NCI-H345 (cell line): Measurements from ENCODE around the gene SORL1.
A peak's percentile ranks its signal among the peaks of the same experiment; 100 is the strongest.
"Not testable (repeated sequence)": the region's sequence is repeated elsewhere in the genome, so short reads cannot be mapped to it uniquely, and the experiment has no call there.

Source experiments
- DNase-seq: peaks from one replicate; lab custom pipeline; 2025; lab: John Stamatoyannopoulos, UW

SORL1 gene

GRCh38 chr11:121631456-121631855 is 179.3 kb downstream of the SORL1 start:
- DNase-seq: no peak

DNA sequence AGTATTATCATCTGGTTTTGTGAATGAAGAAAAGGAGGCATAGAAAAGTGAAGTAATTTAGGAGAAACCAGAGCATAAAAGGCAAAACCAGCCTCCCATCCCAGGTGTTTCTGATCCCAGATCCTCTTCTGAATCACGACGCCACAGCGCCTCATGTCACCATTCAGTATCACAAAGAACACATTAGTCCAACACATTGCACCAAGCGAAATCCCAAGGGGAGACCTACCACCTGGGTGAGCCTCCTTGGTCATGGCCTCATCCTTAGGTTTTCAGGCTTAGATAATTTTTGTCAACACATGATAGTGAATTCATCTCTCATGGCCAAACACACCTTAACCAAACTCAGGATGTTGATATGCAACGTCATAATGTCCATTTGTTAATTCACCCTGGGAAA is 182.2 kb downstream of the SORL1 start:
- DNase-seq: no peak

- no peak for DNase-seq
These were observed 182.8 kb downstream of the SORL1 start for GRCh38 chr11:121634889-121635288.

DNA sequence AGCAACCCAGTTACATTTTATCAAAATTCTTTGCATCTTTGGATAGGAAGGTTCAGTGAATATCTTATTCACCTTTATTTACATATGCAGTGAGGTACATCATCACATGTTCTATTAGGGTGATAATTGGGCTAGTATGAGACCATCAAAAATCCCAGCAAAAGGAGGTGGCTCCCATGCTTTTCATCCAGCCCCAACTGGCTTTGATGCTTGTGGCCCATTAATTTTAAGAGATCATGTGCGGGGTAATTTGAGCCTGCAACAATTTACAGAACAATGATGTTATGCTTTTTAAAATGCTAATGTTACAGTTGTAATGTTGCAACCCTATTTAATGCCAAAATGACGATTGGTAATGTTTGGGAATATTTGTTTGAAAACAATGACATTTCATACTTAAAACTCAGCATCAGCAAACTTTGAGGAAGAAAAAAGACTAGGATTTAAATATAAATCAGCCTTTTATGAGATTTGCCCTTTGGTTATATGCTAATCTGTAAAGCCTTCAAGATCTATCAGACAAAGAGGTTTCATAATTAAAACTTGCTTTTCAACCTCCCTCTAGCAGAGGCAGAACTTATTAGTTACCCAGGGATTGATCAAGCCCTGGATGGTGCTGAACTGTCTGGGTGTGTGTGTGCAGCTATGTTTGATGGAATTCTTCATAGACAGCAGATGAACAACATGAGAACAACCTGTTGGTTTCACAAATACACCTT is 184.1 kb downstream of the SORL1 start:
- no peak for DNase-seq

DNA sequence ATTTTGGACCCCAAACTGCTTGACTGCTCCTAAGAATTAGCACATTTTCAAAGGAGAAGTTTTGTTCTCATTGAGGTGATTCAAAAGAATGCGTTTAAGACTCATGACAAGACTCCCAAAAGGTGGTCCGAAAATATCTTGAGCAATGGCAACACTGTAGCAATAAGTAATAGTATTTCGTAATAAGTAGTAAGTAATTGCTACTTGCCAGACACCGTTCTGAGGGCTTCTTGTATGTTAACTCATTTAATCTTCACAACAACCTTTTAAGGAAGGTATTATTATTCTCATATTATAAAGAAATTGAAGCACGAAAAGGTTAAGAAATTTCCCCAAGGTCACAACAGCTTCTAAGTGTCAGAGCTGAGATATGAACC is 184.7 kb downstream of the SORL1 start:
- DNase-seq: no peak

DNA sequence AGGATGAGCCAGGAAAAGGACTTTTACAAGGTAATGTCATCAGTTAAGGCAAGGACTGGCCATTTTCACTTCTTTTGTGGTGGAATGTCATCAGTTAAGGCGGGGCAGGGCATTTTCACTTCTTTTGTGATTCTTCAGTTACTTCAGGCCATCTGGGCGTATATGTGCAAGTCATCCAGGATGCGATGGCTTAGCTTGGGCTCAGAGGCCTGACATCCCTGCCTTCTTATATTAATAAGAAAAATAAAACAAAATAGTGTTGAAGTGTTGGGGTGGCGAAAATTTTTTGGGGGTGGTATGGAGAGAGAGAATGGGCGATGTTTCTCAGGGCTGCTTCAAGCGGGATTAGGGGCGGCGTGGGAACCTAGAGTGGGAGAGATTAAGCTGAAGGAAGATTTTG is 185.5 kb downstream of the SORL1 start:
- DNase-seq: not testable (repeated sequence)

DNA sequence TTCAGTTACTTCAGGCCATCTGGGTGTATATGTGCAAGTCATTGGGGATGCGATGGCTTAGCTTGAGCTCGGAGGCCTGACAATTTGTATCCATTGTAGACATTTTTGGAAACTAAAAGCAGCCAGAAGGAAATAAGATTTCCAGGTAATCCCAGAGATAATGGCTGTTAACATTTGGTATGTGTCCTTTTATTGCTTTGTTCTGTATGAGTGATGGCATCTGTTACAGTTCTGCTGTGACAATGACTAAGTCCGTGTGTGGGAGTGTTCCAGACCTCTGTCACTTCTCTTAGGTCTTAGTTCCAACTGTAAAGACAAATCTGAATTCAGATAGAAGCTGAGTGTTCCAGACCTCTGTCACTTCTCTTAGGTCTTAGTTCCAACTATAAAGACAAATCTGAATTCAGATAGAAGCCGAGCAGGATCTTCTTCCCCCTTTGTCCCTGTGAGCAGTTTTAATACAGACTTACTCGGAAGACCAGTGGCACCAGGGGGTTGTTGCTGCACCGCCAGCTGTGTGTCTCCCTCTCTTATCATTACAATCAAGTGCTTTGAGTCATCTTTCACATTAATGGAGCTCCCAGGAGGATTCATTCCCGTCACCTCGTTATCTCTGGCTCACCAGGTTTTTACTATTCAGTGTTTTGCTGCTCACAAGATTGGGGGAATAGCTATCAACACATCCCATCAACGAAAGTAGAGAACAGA is 191.5 kb downstream of the SORL1 start:
- DNase-seq: no peak

- DNase-seq: peak; percentile 7
These were observed 192.0 kb downstream of the SORL1 start for GRCh38 chr11:121644187-121644512.

- DNase-seq: no peak
These were observed 192.9 kb downstream of the SORL1 start for GRCh38 chr11:121645001-121645400.

DNA sequence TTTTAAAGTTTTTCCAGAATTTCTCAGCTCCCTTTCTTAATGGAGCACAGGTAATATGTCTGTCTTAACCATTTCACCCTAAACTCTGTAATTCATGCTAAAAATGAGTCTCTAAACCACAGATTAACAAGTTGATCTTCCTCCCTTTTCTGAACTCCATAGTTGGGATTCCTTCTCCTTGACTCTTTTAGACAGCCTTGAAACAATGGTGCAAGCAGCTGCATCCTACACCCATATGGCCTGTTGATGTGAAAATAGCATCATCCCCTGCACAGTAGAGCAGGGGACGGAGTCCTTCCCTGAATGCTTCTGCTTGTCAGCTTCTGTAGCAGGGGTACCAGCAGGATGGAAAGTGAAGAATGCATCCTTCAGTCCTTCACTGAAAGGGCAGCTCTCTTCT is 193.5 kb downstream of the SORL1 start:
- DNase-seq: no peak

DNA sequence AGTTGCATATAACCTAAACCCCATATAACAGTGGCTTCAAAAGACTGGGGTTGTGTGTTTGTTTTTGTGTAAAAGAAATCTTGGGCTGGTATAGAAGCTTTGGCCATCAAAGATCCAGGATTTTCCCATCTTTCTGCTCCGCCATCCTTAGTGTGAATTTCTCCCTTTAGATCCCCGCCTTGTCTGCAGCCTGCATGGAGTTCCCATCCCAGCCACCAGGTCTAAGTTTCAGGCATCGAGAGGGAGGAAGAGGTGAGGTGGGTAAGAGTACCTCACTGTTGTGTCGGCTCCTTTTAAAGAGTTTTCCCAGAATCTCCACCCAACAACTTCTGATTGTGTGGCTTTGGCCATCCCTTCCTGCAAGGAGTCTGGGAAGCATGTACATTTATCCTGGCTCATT is 196.2 kb downstream of the SORL1 start:
- DNase-seq: no peak

DNA sequence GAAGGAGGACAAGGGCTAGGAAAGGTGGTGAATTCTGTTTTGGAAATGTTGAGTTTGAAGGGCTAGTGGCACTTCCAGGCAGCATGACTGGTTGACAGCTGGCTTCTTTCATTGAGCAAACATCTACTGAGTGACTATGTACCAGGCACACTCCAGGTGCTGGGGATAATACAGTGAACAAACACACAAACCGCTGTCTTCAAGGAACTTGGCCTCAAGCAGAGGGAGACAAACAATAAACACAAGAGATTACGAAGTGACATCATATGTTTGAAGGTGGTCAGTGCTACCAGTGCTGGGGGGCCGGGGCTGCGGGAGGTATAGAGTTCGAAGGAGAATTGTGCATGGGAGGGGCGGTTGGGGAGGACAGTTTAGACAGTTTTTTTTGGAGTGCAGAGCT is 197.7 kb downstream of the SORL1 start:
- DNase-seq: peak; percentile 54

DNA sequence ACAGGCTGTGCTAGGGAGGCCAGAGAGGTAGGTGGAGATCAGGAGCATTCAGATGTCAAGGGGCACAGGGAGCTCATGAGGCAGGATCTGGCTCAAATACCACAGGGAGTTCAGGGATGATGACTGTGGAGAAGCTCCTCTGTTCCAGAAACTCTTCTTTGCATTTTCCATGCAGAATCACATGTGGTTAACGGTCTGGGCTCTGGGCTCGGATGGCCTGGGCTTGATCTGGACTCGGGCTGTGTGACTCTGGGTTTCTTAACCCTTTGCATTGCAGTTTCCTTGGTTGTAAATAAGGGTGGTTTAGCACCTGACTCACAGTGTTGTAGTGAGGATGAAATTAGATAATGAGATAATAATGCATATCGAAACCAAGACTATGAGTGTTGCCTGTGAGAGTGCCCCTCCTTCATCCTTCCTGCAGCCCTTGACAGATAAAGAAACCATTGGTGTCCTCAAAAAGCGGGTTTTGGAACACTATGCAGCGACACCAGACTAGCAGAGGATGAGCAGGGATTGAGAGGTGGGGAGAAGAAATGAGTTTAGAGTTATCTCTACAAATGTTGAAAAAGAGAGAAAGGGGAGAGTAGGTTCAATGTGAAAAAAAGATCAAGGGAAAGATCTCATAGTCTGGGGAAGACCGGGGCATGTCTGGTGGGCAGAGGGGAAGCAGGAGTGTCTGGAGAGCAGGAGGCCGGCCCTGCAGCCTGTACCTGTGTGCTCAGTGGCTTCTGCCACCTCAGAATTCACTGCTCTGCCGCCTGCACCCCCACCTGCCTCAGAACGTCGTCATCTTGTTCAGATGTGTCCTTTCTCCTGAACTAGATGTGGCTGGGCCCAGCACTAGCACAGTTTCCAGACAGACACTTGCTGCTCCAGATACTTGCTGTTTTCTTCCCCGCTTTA is 198.5 kb downstream of the SORL1 start:
- no peak for DNase-seq

- DNase-seq: no peak
These were observed 199.1 kb downstream of the SORL1 start for GRCh38 chr11:121651257-121651605.

GRCh38 chr11:121652971-121653370 is 200.9 kb downstream of the SORL1 start:
- no peak for DNase-seq

- DNase-seq: no peak
These were observed 202.2 kb downstream of the SORL1 start for GRCh38 chr11:121654259-121654842.

GRCh38 chr11:121654843-121655536 is 202.9 kb downstream of the SORL1 start:
- no peak for DNase-seq

DNA sequence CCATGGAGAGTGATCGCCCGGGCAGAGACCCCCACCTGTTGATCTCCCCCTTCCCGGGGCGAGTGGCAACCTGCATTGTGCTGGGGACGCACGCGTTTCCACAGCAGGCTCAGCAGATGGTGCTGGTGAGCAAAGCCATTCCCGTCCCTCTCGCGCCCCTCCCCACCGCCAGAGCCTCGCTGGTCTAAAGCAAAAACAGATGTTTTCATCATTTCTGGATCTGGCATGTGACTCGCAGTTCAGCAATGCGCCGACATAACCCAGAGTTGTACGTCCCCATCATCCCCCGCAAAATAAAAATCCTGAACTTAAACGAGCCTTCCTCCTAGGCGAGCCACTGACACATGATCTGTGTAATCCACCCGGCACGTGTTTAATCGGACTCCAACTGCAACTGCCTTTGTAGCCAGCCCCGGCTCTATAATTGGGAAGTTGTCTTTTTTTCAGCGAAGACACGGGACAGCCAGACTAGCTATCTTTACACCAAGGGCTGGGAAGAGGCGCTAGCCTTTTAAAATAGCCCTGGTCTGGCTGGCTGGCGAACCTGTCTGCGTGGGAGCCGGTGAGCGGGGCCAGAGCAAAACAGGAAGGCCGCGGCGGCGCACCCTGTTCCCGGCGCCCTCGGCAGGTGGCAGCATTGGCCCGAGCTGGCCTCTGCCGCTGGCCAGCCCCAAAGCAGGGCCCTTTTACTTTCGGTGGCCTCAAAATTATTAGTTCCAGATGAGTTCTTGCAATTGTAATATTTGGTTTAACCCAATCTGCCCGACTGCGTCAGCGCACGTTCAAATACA is 203.6 kb downstream of the SORL1 start:
- peak; percentile 82 for DNase-seq

DNA sequence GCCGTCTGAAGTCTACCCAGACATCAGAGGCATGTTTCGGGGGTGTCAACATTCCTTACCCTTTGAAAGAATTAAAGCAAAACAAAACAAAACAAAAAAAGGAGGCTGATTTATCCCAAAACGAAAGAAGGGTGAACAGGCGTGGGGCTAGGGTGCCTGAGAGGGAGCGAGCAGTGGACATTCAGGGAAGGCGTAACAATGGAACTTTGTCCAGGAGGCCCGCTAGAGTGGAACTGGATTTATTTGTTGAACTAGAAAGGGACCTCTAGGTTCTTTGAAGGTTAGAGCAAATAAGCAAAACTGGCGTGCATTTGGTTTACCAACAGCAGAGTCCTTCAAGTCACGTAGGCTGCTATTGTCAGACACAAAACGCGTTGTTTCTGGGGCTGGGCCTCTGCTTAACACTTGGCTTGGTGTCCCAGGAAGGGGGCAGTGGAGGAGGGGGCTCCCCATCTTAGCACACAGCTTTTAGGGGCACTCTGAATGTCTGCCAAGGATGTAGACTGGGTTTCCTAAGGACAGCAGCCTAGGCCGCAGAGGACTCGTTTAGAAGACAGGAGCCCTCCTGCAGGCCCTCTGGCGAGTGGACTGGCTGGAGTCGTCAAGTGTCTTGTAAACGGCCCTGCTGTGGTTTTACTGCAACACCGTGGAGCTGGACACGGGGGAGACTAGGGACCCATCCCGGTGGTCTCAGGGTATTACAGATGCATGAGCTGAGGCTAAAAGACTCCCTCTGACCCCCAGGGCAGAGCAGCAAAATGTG is 204.4 kb downstream of the SORL1 start:
- no peak for DNase-seq

DNA sequence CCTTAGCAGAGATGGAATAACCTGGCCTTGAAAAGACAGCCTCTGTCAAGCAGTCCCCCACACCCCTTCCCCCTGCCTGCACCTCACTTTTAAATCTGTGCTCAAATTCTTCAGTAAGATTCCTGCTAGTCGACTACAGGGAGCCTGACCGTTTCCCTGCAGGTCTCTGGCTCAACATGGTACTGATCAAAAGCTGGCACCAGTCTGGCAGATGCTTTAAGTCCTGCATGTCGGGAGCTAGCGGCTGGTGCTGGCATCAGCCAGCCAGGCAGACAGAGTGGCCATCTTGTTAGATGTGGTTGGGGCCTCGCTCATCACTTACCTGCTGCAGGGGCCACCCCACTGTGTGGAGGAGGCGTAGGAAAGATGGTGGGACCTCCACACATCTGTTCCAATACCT is 205.0 kb downstream of the SORL1 start:
- DNase-seq: no peak
